H9 (cell line): ENCODE data around the gene BMPR1A. TPM values are rescaled to one million over a fixed set of nuclear protein-coding genes. Genes with fewer than 3 reads are reported as not detected.

ENCODE experiments used
- DNase-seq: peaks from one replicate; pipeline ENCODE4 v3.0.0-alpha.2; 2017
- H2AFZ ChIP-seq: one replicate; pipeline ENCODE4 v1.6.1; 2013; ENCODE audit warnings: mild to moderate bottlenecking, low read length, control low read depth, moderate library complexity
- H2AK5ac ChIP-seq: 2 replicates; pipeline ENCODE4 v1.6.1; 2013; ENCODE audit warnings: low read length, control low read depth, mixed read lengths; ENCODE audit not compliant: insufficient read length
- H2BK120ac ChIP-seq: one replicate; pipeline ENCODE4 v1.6.1; 2013; ENCODE audit warnings: low read depth, mild to moderate bottlenecking, low read length, control low read depth, inconsistent platforms; ENCODE audit not compliant: poor library complexity, severe bottlenecking
- H2BK12ac ChIP-seq: 2 replicates; pipeline ENCODE4 v1.6.1; 2013; ENCODE audit warnings: low read length, control low read depth, mixed read lengths, low read depth; ENCODE audit not compliant: insufficient read length
- H2BK15ac ChIP-seq: 2 replicates; pipeline ENCODE4 v1.6.1; 2013; ENCODE audit warnings: low read depth, low read length, control low read depth
- H2BK20ac ChIP-seq: one replicate; pipeline ENCODE4 v1.6.1; 2013; ENCODE audit warnings: low read depth, mild to moderate bottlenecking, low read length, control low read depth, inconsistent platforms; ENCODE audit not compliant: poor library complexity, severe bottlenecking
- H2BK5ac ChIP-seq: 2 replicates; pipeline ENCODE4 v1.6.1; 2013; ENCODE audit warnings: low read length, control low read depth, mixed read lengths; ENCODE audit not compliant: insufficient read length
- H3K14ac ChIP-seq: 2 replicates; pipeline ENCODE4 v1.6.1; 2013; ENCODE audit warnings: low read length, control low read depth; ENCODE audit not compliant: insufficient read depth
- H3K18ac ChIP-seq: 2 replicates; pipeline ENCODE4 v1.6.1; 2013; ENCODE audit warnings: low read depth, mild to moderate bottlenecking, mixed read lengths, low read length, control low read depth; ENCODE audit not compliant: insufficient read length
- H3K23ac ChIP-seq: 2 replicates; pipeline ENCODE4 v1.6.1; 2013; ENCODE audit warnings: low read length, control low read depth, mixed read lengths, low read depth; ENCODE audit not compliant: insufficient read length
- H3K23me2 ChIP-seq: 2 replicates; pipeline ENCODE4 v1.6.1; 2013; ENCODE audit warnings: low read depth, mild to moderate bottlenecking, mixed read lengths, low read length, control low read depth; ENCODE audit not compliant: insufficient read length, poor library complexity, severe bottlenecking
- H3K27ac ChIP-seq: 2 replicates; pipeline ENCODE4 v1.5.1; 2013; ENCODE audit warnings: low read length, control low read depth, mixed read lengths, low read depth; ENCODE audit not compliant: insufficient read length
- H3K27me3 ChIP-seq: 2 replicates; pipeline ENCODE4 v1.6.1; 2013; ENCODE audit warnings: low read length, control low read depth, inconsistent platforms; ENCODE audit not compliant: insufficient read depth
- H3K4ac ChIP-seq: 2 replicates; pipeline ENCODE4 v1.6.1; 2013; ENCODE audit warnings: low read depth, mild to moderate bottlenecking, control low read depth, inconsistent platforms, low read length, moderate library complexity
- H3K4me1 ChIP-seq: 2 replicates; pipeline ENCODE4 v1.6.1; 2013; ENCODE audit warnings: low read length, control low read depth, inconsistent platforms; ENCODE audit not compliant: insufficient read depth
- H3K4me2 ChIP-seq: 2 replicates; pipeline ENCODE4 v1.6.1; 2013; ENCODE audit warnings: low read length, control low read depth, mixed read lengths; ENCODE audit not compliant: insufficient read length, insufficient read depth
- H3K56ac ChIP-seq: 2 replicates; pipeline ENCODE4 v1.6.1; 2013; ENCODE audit warnings: low read depth, mild to moderate bottlenecking, mixed read lengths, low read length, control low read depth; ENCODE audit not compliant: insufficient read length
- H3K79me1 ChIP-seq: 2 replicates; pipeline ENCODE4 v1.6.1; 2013; ENCODE audit warnings: low read depth, mild to moderate bottlenecking, moderate library complexity, low read length, control low read depth, inconsistent platforms; ENCODE audit not compliant: insufficient read depth, poor library complexity, severe bottlenecking
- H3K79me2 ChIP-seq: 2 replicates; pipeline ENCODE4 v1.6.1; 2013; ENCODE audit warnings: low read length, control low read depth, inconsistent platforms; ENCODE audit not compliant: insufficient read depth
- H3K9ac ChIP-seq: 2 replicates; pipeline ENCODE4 v1.6.1; 2013; ENCODE audit warnings: low read length, control low read depth, mixed read lengths; ENCODE audit not compliant: insufficient read length; ENCODE audit errors: extremely low read depth
- H3K9me3 ChIP-seq: one replicate; pipeline ENCODE4 v1.6.1; 2013; ENCODE audit warnings: low read depth, low read length, inconsistent platforms; ENCODE audit not compliant: control insufficient read depth
- H3T11ph ChIP-seq: one replicate; pipeline ENCODE4 v1.6.1; 2013; ENCODE audit warnings: mild to moderate bottlenecking, low read length, control low read depth, inconsistent platforms
- H4K20me1 ChIP-seq: one replicate; pipeline ENCODE4 v1.6.1; 2013; ENCODE audit not compliant: control insufficient read depth, insufficient read length, insufficient read depth
- H4K5ac ChIP-seq: 2 replicates; pipeline ENCODE4 v1.6.1; 2013; ENCODE audit warnings: low read depth, mild to moderate bottlenecking, mixed read lengths, low read length, control low read depth; ENCODE audit not compliant: insufficient read length
- H4K8ac ChIP-seq: replicated peaks from 2 replicates; pipeline ENCODE4 v1.6.1; 2013; ENCODE audit warnings: low read length, control low read depth, mixed read lengths, low read depth; ENCODE audit not compliant: insufficient read length
- H4K91ac ChIP-seq: 2 replicates; pipeline ENCODE4 v1.6.1; 2013; ENCODE audit warnings: low read depth, mild to moderate bottlenecking, moderate library complexity, mixed read lengths, low read length, control low read depth; ENCODE audit not compliant: insufficient read length
- H3K27ac Mint-ChIP-seq, 3 experiments: 2 replicates in 2 of 3; 3 replicates in 1 of 3; pipeline ENCODE4 v1.8.0; 2020 to 2021; ENCODE audit warnings: mixed read lengths in 3 of 3, mild to moderate bottlenecking in 1 of 3, moderate library complexity in 1 of 3
- H3K27me3 Mint-ChIP-seq: 2 replicates; pipeline ENCODE4 v1.8.0; 2021; ENCODE audit warnings: low read depth, mild to moderate bottlenecking, moderate library complexity, mixed read lengths
- H3K36me3 Mint-ChIP-seq, 3 experiments: 2 replicates in 2 of 3; 3 replicates in 1 of 3; pipeline ENCODE4 v1.8.0; 2020 to 2021; ENCODE audit warnings: low read depth in 3 of 3, mixed read lengths in 3 of 3; ENCODE audit not compliant: insufficient read depth in 1 of 3
- H3K4me1 Mint-ChIP-seq, 2 experiments: 2 replicates each; pipeline ENCODE4 v1.8.0; 2020; ENCODE audit warnings: mixed read lengths in 2 of 2
- H3K4me3 Mint-ChIP-seq, 2 experiments: 2 replicates in 1 of 2; 3 replicates in 1 of 2; pipeline ENCODE4 v1.8.0; 2020 to 2021; ENCODE audit warnings: mild to moderate bottlenecking in 2 of 2, mixed read lengths in 2 of 2, moderate library complexity in 1 of 2
- H3K9me3 Mint-ChIP-seq, 2 experiments: 2 replicates in 1 of 2; 3 replicates in 1 of 2; pipeline ENCODE4 v1.8.0; 2020; ENCODE audit warnings: mild to moderate bottlenecking in 2 of 2, mixed read lengths in 2 of 2, moderate library complexity in 1 of 2
- WGBS: extraction: QIAGEN DNeasy Blood & Tissue Kit; methylation state at CpG from one replicate; pipeline ENCODE4 v1.1.7; 2013; ENCODE audit warnings: missing lambda C conversion rate, low lambda C conversion rate, mixed read lengths; ENCODE audit not compliant: insufficient read length; ENCODE audit errors: extremely low coverage; 5-methylcytosine and 5-hydroxymethylcytosine counted together
- total RNA-seq: library from RNA; stranded (reverse); gene quantifications from 2 replicates; pipeline ENCODE4 v1.2.1, GENCODE V29; 2021
- TF ChIP-seq, protein P1 (sequence below): fragments of 200-600 bp; sonication (generic); conservative IDR thresholded peaks from 3 replicates; pipeline ENCODE4 v1.8.0; 2021; ENCODE audit warnings: antibody characterized with exemption, mild to moderate bottlenecking

BMPR1A gene
- total RNA-seq, 1 experiment from 2014 or later, result 138 TPM

DNA sequence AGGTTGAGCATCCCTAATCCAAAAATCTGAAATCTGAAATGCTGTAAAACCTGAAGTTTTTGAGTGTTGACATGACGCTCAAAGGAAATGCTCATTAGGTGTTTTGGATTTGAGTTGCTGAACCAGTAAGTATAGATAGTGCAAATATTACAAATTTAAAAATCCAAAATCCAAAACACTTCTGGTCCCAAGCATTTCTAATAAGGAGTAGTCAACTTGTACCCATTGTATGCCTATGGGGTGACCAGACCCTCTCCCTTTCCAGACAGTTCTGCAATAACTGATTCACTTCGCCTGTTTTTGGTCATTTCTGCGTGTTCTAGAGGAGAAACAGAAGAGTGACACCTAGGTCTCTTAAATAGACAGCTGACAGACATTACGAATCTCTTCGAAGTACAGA, 110.7 kb downstream of the BMPR1A start:
- no peak overlapping the region for H2BK15ac ChIP-seq
- no peak overlapping the region for H3K18ac ChIP-seq
- H3K23me2 ChIP-seq, result no peaks in the 10 kb centered on the region
- no CpG with 5 or more reads among the region's 5 CpGs for WGBS
- H2AK5ac ChIP-seq, result no peak overlapping the region
- no peaks in the 10 kb centered on the region for H3K9me3 ChIP-seq
- no peaks in the 10 kb centered on the region for H3K9me3 Mint-ChIP-seq
- no peak overlapping the region for H3K56ac ChIP-seq
- no peak overlapping the region for H3K23ac ChIP-seq
- H3K27me3 ChIP-seq, result no peaks in the 10 kb centered on the region
- no peak overlapping the region for H2BK5ac ChIP-seq
- no peak overlapping the region for H3T11ph ChIP-seq
- no peak overlapping the region for H2BK120ac ChIP-seq
- TF ChIP-seq, protein P1, sequence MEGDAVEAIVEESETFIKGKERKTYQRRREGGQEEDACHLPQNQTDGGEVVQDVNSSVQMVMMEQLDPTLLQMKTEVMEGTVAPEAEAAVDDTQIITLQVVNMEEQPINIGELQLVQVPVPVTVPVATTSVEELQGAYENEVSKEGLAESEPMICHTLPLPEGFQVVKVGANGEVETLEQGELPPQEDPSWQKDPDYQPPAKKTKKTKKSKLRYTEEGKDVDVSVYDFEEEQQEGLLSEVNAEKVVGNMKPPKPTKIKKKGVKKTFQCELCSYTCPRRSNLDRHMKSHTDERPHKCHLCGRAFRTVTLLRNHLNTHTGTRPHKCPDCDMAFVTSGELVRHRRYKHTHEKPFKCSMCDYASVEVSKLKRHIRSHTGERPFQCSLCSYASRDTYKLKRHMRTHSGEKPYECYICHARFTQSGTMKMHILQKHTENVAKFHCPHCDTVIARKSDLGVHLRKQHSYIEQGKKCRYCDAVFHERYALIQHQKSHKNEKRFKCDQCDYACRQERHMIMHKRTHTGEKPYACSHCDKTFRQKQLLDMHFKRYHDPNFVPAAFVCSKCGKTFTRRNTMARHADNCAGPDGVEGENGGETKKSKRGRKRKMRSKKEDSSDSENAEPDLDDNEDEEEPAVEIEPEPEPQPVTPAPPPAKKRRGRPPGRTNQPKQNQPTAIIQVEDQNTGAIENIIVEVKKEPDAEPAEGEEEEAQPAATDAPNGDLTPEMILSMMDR, result no peak
- no peak overlapping the region for H4K8ac ChIP-seq
- H2BK12ac ChIP-seq, result no peak overlapping the region
- no peak for DNase-seq
- peaks cover 2% of the 10 kb centered on the region for H3K79me1 ChIP-seq
- peaks cover 79 to 82% of the 10 kb centered on the region in 2 experiments for H3K4me1 Mint-ChIP-seq
- H3K4me1 ChIP-seq, result peaks cover 34% of the 10 kb centered on the region
- H4K20me1 ChIP-seq, result no peaks in the 10 kb centered on the region
- no peak overlapping the region for H3K9ac ChIP-seq
- H3K79me2 ChIP-seq, result peaks cover 11% of the 10 kb centered on the region; the same call in 1 of the 2 replicates
- H3K4me3 Mint-ChIP-seq, result no peak overlapping the region
- no peaks in the 10 kb centered on the region for H3K27me3 Mint-ChIP-seq
- H2AFZ ChIP-seq, result no peak overlapping the region
- H3K4me2 ChIP-seq, result no peak overlapping the region
- no peak overlapping the region for H3K27ac ChIP-seq
- H3K14ac ChIP-seq, result no peak overlapping the region
- H4K5ac ChIP-seq, result no peak overlapping the region
- H4K91ac ChIP-seq, result no peak overlapping the region
- H2BK20ac ChIP-seq, result no peak overlapping the region
- no peak overlapping the region for H3K4ac ChIP-seq
- H3K27ac Mint-ChIP-seq, result peak overlapping the region; percentile 15 to 97 (median 93); a peak in 5 of 7 replicates
- H3K36me3 Mint-ChIP-seq, result peaks cover 4 to 12% (median 10%) of the 10 kb centered on the region in 3 experiments; a peak in 5 of 7 replicates
